ENCODE data around the gene ANKMY1. TPM values are rescaled to one million over a fixed set of nuclear protein-coding genes. Genes with fewer than 3 reads are reported as not detected.

Gene ANKMY1
- total and polyA plus RNA-seq, 10 donors: 7.6 to 45.5 (median 29.4) TPM

DNA sequence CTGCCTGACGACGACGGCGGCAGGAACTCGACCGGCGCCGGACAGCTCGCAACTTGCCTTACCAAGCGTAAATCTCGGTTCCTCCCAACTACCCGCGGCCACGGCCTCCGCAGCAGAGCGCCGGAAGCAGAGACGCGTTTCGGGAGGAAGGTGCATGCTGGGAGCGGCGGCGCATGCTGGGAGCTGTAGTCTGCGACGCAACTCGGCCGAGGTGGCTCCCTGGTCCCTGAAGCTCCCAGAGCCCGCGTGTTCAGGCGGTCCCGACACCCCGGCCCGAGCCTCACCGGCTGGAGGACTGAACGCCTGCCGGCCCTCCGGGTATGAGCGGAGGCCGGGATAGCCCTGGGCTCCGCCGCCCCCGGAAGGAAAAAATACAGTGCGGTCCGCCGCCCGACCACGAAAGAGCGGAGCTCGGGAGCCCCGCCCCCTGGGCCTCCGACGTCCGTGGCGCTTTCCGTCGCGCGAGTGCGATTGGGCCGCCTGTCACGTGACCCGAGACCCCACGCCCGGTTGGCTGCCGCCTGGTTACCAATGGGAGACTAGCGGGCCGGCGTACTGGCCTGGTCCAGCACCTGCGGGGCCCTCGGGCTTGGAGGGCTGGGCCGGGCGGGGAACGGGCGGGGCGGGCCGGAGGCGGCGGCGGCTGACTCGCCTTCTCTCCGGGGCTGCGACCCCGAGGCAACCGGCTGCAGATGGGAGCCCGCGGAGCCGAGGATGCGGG, 28.6 kb upstream of the ANKMY1 start, which contains the start of gene CAPN10:
TSS of gene CAPN10 (plus strand) at position 537 of the 721 bp plus-strand sequence. CDS start at position 715, 178 bp downstream.
- intact Hi-C loops (cut with DNase I; ENCODE audit: low total_unique reads): no loop called here
- peak within 1 kb of the TSS; percentile 94 to 98 (median 97) for H3K27ac ChIP-seq

DNA sequence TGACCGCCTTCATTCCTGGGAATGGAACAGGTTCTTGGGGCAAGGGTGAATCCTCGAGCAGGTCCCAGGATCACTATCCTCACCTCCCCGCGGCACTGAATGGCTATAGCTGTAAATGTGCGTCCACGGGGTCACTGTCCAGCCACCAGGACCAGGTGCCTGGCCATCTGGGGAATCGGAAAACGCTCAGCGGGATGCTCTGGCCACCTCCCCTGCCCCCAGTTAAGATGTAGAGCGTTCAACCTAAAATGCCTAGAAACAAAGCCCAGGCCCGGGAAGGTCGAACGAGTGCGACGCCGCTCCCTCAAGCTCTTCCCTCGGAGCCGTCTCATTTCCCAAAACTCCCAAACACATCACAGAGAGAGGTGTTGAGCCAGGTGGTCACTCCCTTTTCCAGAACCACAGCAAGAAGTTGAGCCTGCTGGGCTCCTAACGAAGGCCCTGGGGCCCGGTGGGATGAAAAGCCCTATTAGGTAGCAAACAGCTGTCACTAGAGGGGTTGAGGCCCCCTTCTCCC, 28.0 kb upstream of the ANKMY1 start:
- DNase-seq: peak; percentile 83
- no peaks in the 10 kb centered on the region for H3K27me3 ChIP-seq (replicated peaks in 1 of 7)
- intact Hi-C loops (cut with DNase I; ENCODE audit: low total_unique reads): no loop called here
- TF ChIP-seq POLR2A (IDR thresholded peaks at IDR 0.05) (no peak), POLR2AphosphoS5 (IDR thresholded peaks at IDR 0.05) (no peak)
- TF ChIP-seq, protein P1, sequence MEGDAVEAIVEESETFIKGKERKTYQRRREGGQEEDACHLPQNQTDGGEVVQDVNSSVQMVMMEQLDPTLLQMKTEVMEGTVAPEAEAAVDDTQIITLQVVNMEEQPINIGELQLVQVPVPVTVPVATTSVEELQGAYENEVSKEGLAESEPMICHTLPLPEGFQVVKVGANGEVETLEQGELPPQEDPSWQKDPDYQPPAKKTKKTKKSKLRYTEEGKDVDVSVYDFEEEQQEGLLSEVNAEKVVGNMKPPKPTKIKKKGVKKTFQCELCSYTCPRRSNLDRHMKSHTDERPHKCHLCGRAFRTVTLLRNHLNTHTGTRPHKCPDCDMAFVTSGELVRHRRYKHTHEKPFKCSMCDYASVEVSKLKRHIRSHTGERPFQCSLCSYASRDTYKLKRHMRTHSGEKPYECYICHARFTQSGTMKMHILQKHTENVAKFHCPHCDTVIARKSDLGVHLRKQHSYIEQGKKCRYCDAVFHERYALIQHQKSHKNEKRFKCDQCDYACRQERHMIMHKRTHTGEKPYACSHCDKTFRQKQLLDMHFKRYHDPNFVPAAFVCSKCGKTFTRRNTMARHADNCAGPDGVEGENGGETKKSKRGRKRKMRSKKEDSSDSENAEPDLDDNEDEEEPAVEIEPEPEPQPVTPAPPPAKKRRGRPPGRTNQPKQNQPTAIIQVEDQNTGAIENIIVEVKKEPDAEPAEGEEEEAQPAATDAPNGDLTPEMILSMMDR (IDR thresholded peaks at IDR 0.05 in 8 of 11, conservative IDR thresholded peaks at IDR 0.05 in 3 of 11): no peak
- WGBS, 5 donors: 5 to 15% (median 7%) methylated on average over 15 to 20 of the region's 20 CpGs
- peaks cover 28 to 83% (median 55%) of the 10 kb centered on the region in 6 donors for H3K4me1 ChIP-seq
- peaks cover 0 to 8% (median 6%) of the 10 kb centered on the region in 8 donors for H3K9me3 ChIP-seq
- peaks cover 0 to 23% (median 15%) of the 10 kb centered on the region in 6 donors for H3K36me3 ChIP-seq
- H3K27ac ChIP-seq: peak overlapping the region; percentile 94 to 98 (median 97)
- H3K4me3 ChIP-seq: peak overlapping the region; percentile 89 to 100 (median 96)

More for the DNA sequence above, 28.6 kb upstream of the ANKMY1 start, which contains the start of gene CAPN10:
- WGBS, 5 donors: 0 to 1% (median 0%) methylated on average over 30 to 88 of the region's 88 CpGs
- DNase-seq: peak; percentile 99
- Histone ChIP-seq H3K4me3 (peak within 1 kb of the TSS; percentile 89 to 100 (median 96)), H3K9me3 (peaks cover 0 to 3% (median under 1%) of the 10 kb centered on the region in 8 donors), H3K36me3 (peaks cover 0 to 24% (median 21%) of the 10 kb centered on the region in 6 donors), H3K27me3 (replicated peaks in 1 of 7) (no peaks in the 10 kb centered on the region), H3K4me1 (peaks cover 28 to 87% (median 58%) of the 10 kb centered on the region in 6 donors)
- TF ChIP-seq, protein P1 (IDR thresholded peaks at IDR 0.05 in 8 of 11, conservative IDR thresholded peaks at IDR 0.05 in 3 of 11): peak in 6 of 11 experiments; percentile 10 to 54 (median 21)
- TF ChIP-seq POLR2A (IDR thresholded peaks at IDR 0.05) (peak in 2 of 3 donors; percentile 44 to 70), POLR2AphosphoS5 (IDR thresholded peaks at IDR 0.05) (peak; percentile 96 to 97 (median 96))

DNA sequence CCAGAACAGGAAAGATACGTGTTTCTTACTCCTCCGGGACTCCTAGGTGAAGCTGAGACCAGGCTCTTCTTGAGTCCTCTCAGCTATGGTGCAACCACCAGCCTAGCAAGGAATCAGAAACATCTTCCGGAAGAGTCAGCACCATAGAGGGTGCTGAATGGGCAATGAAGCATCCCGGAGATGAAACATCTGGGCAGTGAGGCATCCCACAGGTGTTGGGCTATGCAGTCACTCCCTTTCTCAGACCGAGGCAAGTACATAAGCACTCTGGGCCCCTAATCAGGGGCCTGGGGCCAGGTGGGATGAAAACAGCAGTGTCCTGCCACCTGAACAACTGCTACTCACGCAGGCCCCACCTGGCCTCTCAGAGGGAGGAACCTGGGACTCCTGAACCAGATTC, 27.3 kb upstream of the ANKMY1 start:
- peaks cover 0 to 8% (median 6%) of the 10 kb centered on the region in 8 donors for H3K9me3 ChIP-seq
- no peaks in the 10 kb centered on the region for H3K27me3 ChIP-seq (replicated peaks in 1 of 7)
- peaks cover 0 to 17% (median 9%) of the 10 kb centered on the region in 6 donors for H3K36me3 ChIP-seq
- intact Hi-C loops (cut with DNase I; ENCODE audit: low total_unique reads): no loop called here
- TF ChIP-seq POLR2AphosphoS5 (IDR thresholded peaks at IDR 0.05): peak in 1 of 3 donors; percentile 6
- TF ChIP-seq, protein P1 (IDR thresholded peaks at IDR 0.05 in 8 of 11, conservative IDR thresholded peaks at IDR 0.05 in 3 of 11): no peak
- peak; percentile 79 for DNase-seq
- peaks cover 28 to 83% (median 56%) of the 10 kb centered on the region in 6 donors for H3K4me1 ChIP-seq
- H3K4me3 ChIP-seq: peak overlapping the region; percentile 89 to 100 (median 96)
- peak overlapping the region in 7 of 8 donors; percentile 94 to 98 (median 97) for H3K27ac ChIP-seq
- WGBS, 5 donors: 58 to 84% (median 72%) methylated on average over 6 of the region's 6 CpGs

All from spleen (tissue), 11 donors.